HG03378 (cell line): Measurements from ENCODE around the gene STRA6.
"Not testable (repeated sequence)": the region's sequence is repeated elsewhere in the genome, so short reads cannot be mapped to it uniquely, and the experiment has no call there.

Source experiments
- ATAC-seq: cut with Tn5 transposase; IDR thresholded peaks from one replicate; pipeline ENCODE4 v1.9.1; 2021; ENCODE audit warnings: mild to moderate bottlenecking, moderate library complexity; ENCODE audit not compliant: unreplicated experiment

The STRA6 gene

GRCh38 chr15:74167891-74168331, 34.7 kb downstream of the STRA6 start:
- no peak for ATAC-seq

- no peak for ATAC-seq
Measured at GRCh38 chr15:74165461-74165860, 37.1 kb downstream of the STRA6 start.

GRCh38 chr15:74162195-74162536, 40.4 kb downstream of the STRA6 start:
- not testable (repeated sequence) for ATAC-seq

GRCh38 chr15:74160390-74160789, 42.2 kb downstream of the STRA6 start:
- ATAC-seq: not testable (repeated sequence)

- no peak for ATAC-seq
Measured at GRCh38 chr15:74159773-74160172, 42.8 kb downstream of the STRA6 start.

GRCh38 chr15:74158855-74159650, 43.5 kb downstream of the STRA6 start:
- ATAC-seq: no peak

GRCh38 chr15:74157868-74158827, 44.4 kb downstream of the STRA6 start:
- ATAC-seq: no peak

GRCh38 chr15:74156678-74157411, 45.7 kb downstream of the STRA6 start:
- ATAC-seq: no peak

- no peak for ATAC-seq
Measured at GRCh38 chr15:74155766-74156417, 46.7 kb downstream of the STRA6 start.

GRCh38 chr15:74147051-74147450, 55.5 kb downstream of the STRA6 start:
- no peak for ATAC-seq

- no peak for ATAC-seq
Measured at GRCh38 chr15:74146277-74146800, 56.2 kb downstream of the STRA6 start.

- ATAC-seq: no peak
Measured at GRCh38 chr15:74144153-74144775, 58.3 kb downstream of the STRA6 start.

GRCh38 chr15:74141591-74141990, 61.0 kb downstream of the STRA6 start:
- ATAC-seq: no peak

- ATAC-seq: no peak
Measured at GRCh38 chr15:74138642-74139041, 63.9 kb downstream of the STRA6 start.

- no peak for ATAC-seq
Measured at GRCh38 chr15:74137537-74137894, 65.1 kb downstream of the STRA6 start.

- no peak for ATAC-seq
Measured at GRCh38 chr15:74136814-74137536, 65.6 kb downstream of the STRA6 start.

- ATAC-seq: no peak
Measured at GRCh38 chr15:74136540-74136813, 66.1 kb downstream of the STRA6 start.

GRCh38 chr15:74135041-74135565, 67.5 kb downstream of the STRA6 start:
- ATAC-seq: no peak

GRCh38 chr15:74134387-74135027, 68.1 kb downstream of the STRA6 start:
- no peak for ATAC-seq
